Aorta (tissue), 5 donors: Measurements from ENCODE around the gene TUBA3D. TPM values are rescaled to one million over a fixed set of nuclear protein-coding genes. Genes with fewer than 3 reads are reported as not detected.
A peak's percentile ranks its signal among the peaks of the same experiment; 100 is the strongest.
"Not testable (repeated sequence)": the region's sequence is repeated elsewhere in the genome, so short reads cannot be mapped to it uniquely, and the experiment has no call there.

Experiments
- ATAC-seq: fragments of 200-7000 bp; cut with Tn5 transposase; one replicate; pipeline ENCODE4 v1.9.1; 2022; ENCODE audit warnings: moderate library complexity; ENCODE audit not compliant: low FRiP score
- DNase-seq, 2 donors: peaks; one replicate each; pipeline ENCODE4 v3.0.0-alpha.2; 2020
- H3K27ac ChIP-seq, 2 donors: one replicate each; pipeline ENCODE4 v1.5.1; 2013; ENCODE audit warnings: low read length in 2 of 2, mild to moderate bottlenecking in 2 of 2, moderate library complexity in 2 of 2, control low read depth in 1 of 2, inconsistent platforms in 1 of 2, low read depth in 1 of 2
- H3K27me3 ChIP-seq, 2 donors: one replicate each; pipeline ENCODE4 v1.6.1; 2013; ENCODE audit warnings: control low read depth in 1 of 2, low read length in 1 of 2, mild to moderate bottlenecking in 1 of 2, moderate library complexity in 1 of 2; ENCODE audit not compliant: insufficient read depth in 2 of 2, control insufficient read depth in 1 of 2
- H3K36me3 ChIP-seq, 2 donors: one replicate each; pipeline ENCODE4 v1.6.1; 2013; ENCODE audit warnings: control low read depth in 1 of 2, low read length in 1 of 2, mild to moderate bottlenecking in 1 of 2; ENCODE audit not compliant: insufficient read depth in 2 of 2, control insufficient read depth in 1 of 2
- H3K4me1 ChIP-seq, 2 donors: one replicate each; pipeline ENCODE4 v1.6.1; 2013; ENCODE audit warnings: low read length in 2 of 2, control low read depth in 1 of 2, mild to moderate bottlenecking in 1 of 2, moderate library complexity in 1 of 2; ENCODE audit not compliant: insufficient read depth in 2 of 2, control insufficient read depth in 1 of 2
- H3K4me3 ChIP-seq, 2 donors: one replicate each; pipeline ENCODE4 v1.5.1; 2013; ENCODE audit warnings: low read length in 2 of 2, control low read depth in 1 of 2, mild to moderate bottlenecking in 1 of 2
- H3K9me3 ChIP-seq: one replicate; pipeline ENCODE4 v1.6.1; 2013; ENCODE audit warnings: mild to moderate bottlenecking, low read length; ENCODE audit not compliant: control insufficient read depth
- WGBS, 2 donors: extraction: QIAGEN DNeasy Blood & Tissue Kit; methylation state at CpG; one replicate each; pipeline ENCODE4 v1.1.7; 2013; 5-methylcytosine and 5-hydroxymethylcytosine counted together
- intact Hi-C, 2 donors: fragments of 100-400 bp; cut with DNase I; formaldehyde crosslinking; loops; one replicate each; pipeline versions ENCODE4 v1.14.2 to v1.15.0; 2022
- polyA plus RNA-seq, 2 donors: library from polyadenylated mRNA; stranded (reverse); fragments of 200-250 nt; gene quantifications; one replicate each; pipeline ENCODE4 v1.2.3, GENCODE V29; 2013
- total RNA-seq, 2 donors: library from RNA; stranded (reverse); fragmentation: NEBNext Ultra II Directional; extraction: Animal tissue kit (Norgen Biotek cat#: 25700); gene quantifications; one replicate each; pipeline ENCODE4 v1.2.1, GENCODE V29; 2021
- donor health status: healthy with polysubstance abuse.
- donor health status: Bipolar disorder and iron deficiency.
- donor health status: DM: no; HTN: no; CAD: no.
- donor health status: DM: no; HTN: no; CAD: no.
- donor health status: DM: yes; HTN: yes; CAD: no.

Gene TUBA3D
- total and polyA plus RNA-seq, 4 donors: 1.9 TPM; not detected in 3

- H3K4me1 ChIP-seq, ATAC-seq, H3K9me3 ChIP-seq, H3K4me3 ChIP-seq, H3K27ac ChIP-seq, H3K36me3 ChIP-seq, DNase-seq, H3K27me3 ChIP-seq: not testable (repeated sequence)
- WGBS, 2 donors: 66 to 73% methylated on average over 7 to 10 of the region's 10 CpGs
- intact Hi-C loops: loop anchor here in 1 of 2 donors (10.0 kb wide), 1 partner anchor 1237 kb away; no protein-coding TSS in a partner anchor
These were observed 24.5 kb upstream of the TUBA3D start for GRCh38 chr2:131451265-131451949.

- H3K36me3 ChIP-seq, H3K9me3 ChIP-seq, H3K27me3 ChIP-seq, H3K4me3 ChIP-seq, H3K27ac ChIP-seq, ATAC-seq, H3K4me1 ChIP-seq, DNase-seq: not testable (repeated sequence)
- intact Hi-C loops: loop anchor here in 1 of 2 donors (10.0 kb wide), 1 partner anchor 1240 kb away; no protein-coding TSS in a partner anchor
- WGBS, 2 donors: 53 to 67% methylated on average over 2 of the region's 2 CpGs
These were observed 21.0 kb upstream of the TUBA3D start for GRCh38 chr2:131454914-131455313.

GRCh38 chr2:131467722-131468121 lies 8.2 kb upstream of the TUBA3D start:
- DNase-seq, ATAC-seq, H3K36me3 ChIP-seq, intact Hi-C loops, H3K27me3 ChIP-seq, H3K9me3 ChIP-seq, H3K4me3 ChIP-seq, H3K27ac ChIP-seq, H3K4me1 ChIP-seq: not testable (repeated sequence)
- WGBS, 2 donors: 85 to 86% methylated on average over 10 of the region's 10 CpGs

DNA sequence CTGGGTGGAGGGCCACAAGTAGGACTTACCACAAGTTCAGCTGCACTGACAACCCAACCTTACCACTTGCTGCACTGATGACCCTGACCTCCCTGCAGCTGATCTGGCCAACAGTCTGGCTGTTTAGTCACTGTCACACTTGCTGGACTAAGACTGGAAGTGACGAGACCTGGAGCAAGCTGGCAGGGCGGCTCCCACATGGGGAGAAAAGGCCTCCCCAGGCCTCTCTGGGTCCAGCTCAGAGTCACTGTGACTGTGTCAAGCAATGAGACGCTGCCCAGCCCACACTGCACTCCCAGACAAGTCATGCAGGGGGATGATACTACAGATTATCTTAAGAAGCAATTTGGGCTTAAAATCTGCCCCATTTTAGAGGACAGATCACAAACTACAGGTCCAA lies 5.0 kb upstream of the TUBA3D start:
- H3K4me1 ChIP-seq, intact Hi-C loops, H3K9me3 ChIP-seq, H3K27me3 ChIP-seq, H3K36me3 ChIP-seq, H3K27ac ChIP-seq, ATAC-seq, H3K4me3 ChIP-seq, DNase-seq: not testable (repeated sequence)
- 95 to 100% methylated on average over 2 to 3 of the region's 3 CpGs for WGBS, 2 donors

DNA sequence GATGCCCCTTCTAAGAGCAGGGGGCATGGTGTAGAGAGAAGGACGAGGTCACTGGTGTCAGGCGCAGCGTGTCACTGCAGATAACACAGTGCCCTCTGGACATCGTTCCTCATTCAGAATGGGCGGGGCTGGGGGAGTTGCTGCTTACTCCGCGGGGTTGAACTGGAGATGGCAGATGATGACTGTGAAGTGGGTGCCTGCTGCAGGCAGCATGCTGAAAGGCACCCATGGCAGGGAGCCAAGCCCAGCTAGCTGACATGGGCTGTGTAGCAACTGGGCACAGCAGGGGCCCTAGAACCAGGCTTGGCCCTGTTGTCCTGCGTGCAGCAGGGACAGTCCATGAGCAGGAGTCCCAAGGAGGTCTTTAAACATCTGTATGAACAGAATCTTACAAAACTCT lies 4.3 kb upstream of the TUBA3D start:
- 82 to 93% methylated on average over 1 to 6 of the region's 8 CpGs for WGBS, 2 donors
- ATAC-seq: peak; percentile 30
- H3K27ac ChIP-seq, H3K27me3 ChIP-seq, DNase-seq, H3K4me3 ChIP-seq, H3K4me1 ChIP-seq, intact Hi-C loops, H3K9me3 ChIP-seq, H3K36me3 ChIP-seq: not testable (repeated sequence)

DNA sequence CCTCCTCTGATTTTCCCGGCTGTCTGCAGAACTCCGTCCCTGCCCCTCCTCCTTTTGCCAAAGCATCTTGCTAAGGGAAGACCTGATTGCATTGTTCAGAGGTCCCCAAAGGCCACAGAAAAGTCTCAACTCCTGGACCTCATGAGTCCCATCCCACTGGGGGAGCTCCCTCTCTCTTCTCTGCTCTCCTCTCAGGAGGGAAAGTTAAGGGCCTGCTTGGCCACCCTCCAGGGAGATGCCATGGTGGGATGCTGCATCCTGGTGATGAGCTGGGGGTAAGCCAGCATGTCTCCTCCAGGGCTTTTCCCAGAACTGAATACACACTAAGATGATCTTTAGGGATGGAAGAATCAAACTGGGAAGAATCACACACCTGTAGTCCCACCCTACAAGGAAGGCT lies 2.7 kb upstream of the TUBA3D start:
- DNase-seq, H3K9me3 ChIP-seq, ATAC-seq, H3K4me3 ChIP-seq, H3K27ac ChIP-seq, H3K27me3 ChIP-seq, H3K36me3 ChIP-seq, H3K4me1 ChIP-seq, intact Hi-C loops: not testable (repeated sequence)
- WGBS, 2 donors: 88 to 100% methylated on average over 1 to 2 of the region's 2 CpGs

DNA sequence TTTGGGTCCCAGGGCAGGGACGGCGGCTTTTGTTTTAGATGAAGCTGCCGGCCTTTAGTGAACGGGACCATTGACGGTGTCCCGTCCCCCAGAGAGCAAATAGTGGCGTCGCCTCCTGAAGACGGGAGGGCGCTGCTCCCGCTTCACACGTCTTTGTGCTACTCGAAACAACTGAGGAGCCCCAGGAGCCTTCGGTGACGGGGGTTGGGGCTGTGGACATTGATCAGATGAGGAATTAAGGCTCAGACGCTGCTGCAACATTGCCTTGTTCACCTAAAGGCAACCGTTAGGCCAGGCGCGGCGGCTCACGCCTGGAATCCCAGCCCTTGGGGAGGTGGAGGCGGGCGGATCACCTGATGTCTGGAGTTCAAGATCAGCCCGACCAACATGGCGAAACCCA lies 444 bp downstream of the TUBA3D start:
- intact Hi-C loops, H3K4me3 ChIP-seq, H3K27me3 ChIP-seq, ATAC-seq, H3K9me3 ChIP-seq, H3K36me3 ChIP-seq, H3K4me1 ChIP-seq, DNase-seq, H3K27ac ChIP-seq: not testable (repeated sequence)
- WGBS, 2 donors: 98% methylated on average over 20 to 25 of the region's 25 CpGs

GRCh38 chr2:131477227-131477626 lies 1.3 kb downstream of the TUBA3D start:
- DNase-seq, ATAC-seq, intact Hi-C loops, H3K27ac ChIP-seq, H3K27me3 ChIP-seq, H3K4me3 ChIP-seq, H3K4me1 ChIP-seq, H3K36me3 ChIP-seq, H3K9me3 ChIP-seq: not testable (repeated sequence)
- WGBS, 2 donors: 68 to 72% methylated on average over 1 of the region's 1 CpG

- H3K9me3 ChIP-seq, H3K27me3 ChIP-seq, H3K4me1 ChIP-seq, intact Hi-C loops, DNase-seq, H3K4me3 ChIP-seq, H3K36me3 ChIP-seq, H3K27ac ChIP-seq: not testable (repeated sequence)
- 75 to 88% methylated on average over 13 to 16 of the region's 18 CpGs for WGBS, 2 donors
- peak; percentile 34 for ATAC-seq
These were observed 2.3 kb downstream of the TUBA3D start for GRCh38 chr2:131478074-131478849.
